Testis (tissue), 3 donors: Measurements from ENCODE around the gene CDC16. TPM values are rescaled to one million over a fixed set of nuclear protein-coding genes. Genes with fewer than 3 reads are reported as not detected.
"Not testable (repeated sequence)": the region's sequence is repeated elsewhere in the genome, so short reads cannot be mapped to it uniquely, and the experiment has no call there.

Experiments used
- DNase-seq: peaks from one replicate; pipeline ENCODE4 v3.0.0-alpha.2; 2019
- H3K27ac ChIP-seq, 2 donors: fragments of 200-600 bp; sonication (generic); one replicate each; pipeline ENCODE4 v1.5.1; 2019
- H3K27me3 ChIP-seq: fragments of 200-600 bp; sonication (generic); one replicate; pipeline ENCODE4 v1.5.1; 2019
- H3K36me3 ChIP-seq: fragments of 200-600 bp; sonication (generic); one replicate; pipeline ENCODE4 v1.5.1; 2017; ENCODE audit warnings: low read depth; ENCODE audit errors: missing control alignments
- H3K4me1 ChIP-seq: fragments of 200-600 bp; sonication (generic); one replicate; pipeline ENCODE4 v1.5.1; 2019
- H3K4me3 ChIP-seq, 2 donors: fragments of 200-600 bp; sonication (generic); one replicate each; pipeline ENCODE4 v1.5.1; 2017 to 2019
- H3K9me3 ChIP-seq: fragments of 200-600 bp; sonication (generic); one replicate; pipeline ENCODE4 v1.5.1; 2017
- CTCF ChIP-seq, 3 experiments: fragments of 450-650 bp in 2 of 3; fragments of 200-600 bp in 1 of 3; sonication (generic) in 1 of 3; IDR thresholded peaks; one replicate each; pipeline ENCODE4 v1.5.1; 2016 to 2019; ENCODE audit warnings: antibody characterized with exemption in 3 of 3, mild to moderate bottlenecking in 2 of 3, moderate library complexity in 1 of 3
- POLR2A ChIP-seq: fragments of 450-650 bp; IDR thresholded peaks from one replicate; pipeline ENCODE4 v1.6.1; 2017; ENCODE audit warnings: antibody characterized with exemption, mild to moderate bottlenecking, moderate library complexity
- WGBS, 2 donors: methylation state at CpG; one replicate each; pipeline ENCODE4 v1.1.5; 2018; 5-methylcytosine and 5-hydroxymethylcytosine counted together
- intact Hi-C: fragments of 100-400 bp; cut with DNase I; formaldehyde crosslinking; loops from one replicate; pipeline ENCODE4 v1.15.1; 2023; ENCODE audit warnings: low total_unique reads
- polyA plus RNA-seq: library from polyadenylated mRNA; stranded (reverse); fragments of 350-450 nt; fragmentation: Illumina TruSeq; extraction: RNeasy Lipid Tissue Mini Kit (QIAGEN cat#74804); gene quantifications from one replicate; pipeline ENCODE4 v1.2.3, GENCODE V29; 2014; ENCODE audit warnings: low read depth, low replicate concordance; ENCODE audit not compliant: insufficient read depth
- total RNA-seq, 2 donors: library from RNA; depleted of rRNA; stranded (reverse); fragments of >200 nt; gene quantifications; one replicate each; pipeline ENCODE4 v1.2.3, GENCODE V29; 2016

Gene CDC16
- total and polyA plus RNA-seq, 3 donors from 2014 or later = 88.1 to 110 (median 96.8) TPM

- Histone ChIP-seq H3K27me3 (no peaks in the 10 kb centered on the region), H3K9me3 (no peaks in the 10 kb centered on the region), H3K4me1 (no peaks in the 10 kb centered on the region), H3K36me3 (no peaks in the 10 kb centered on the region), H3K4me3 (no peak overlapping the region), H3K27ac (no peak overlapping the region)
- TF ChIP-seq POLR2A (no peak), CTCF (IDR thresholded peaks at IDR 0.05) (no peak)
- intact Hi-C loops = no loop called here
- no peak for DNase-seq
- 60 to 61% methylated on average over 3 of the region's 3 CpGs for WGBS, 2 donors
These were observed 26.8 kb downstream of the CDC16 start for GRCh38 chr13:114261328-114261965.

GRCh38 chr13:114263578-114263977, 28.9 kb downstream of the CDC16 start:
- Histone ChIP-seq H3K4me3 (no peak overlapping the region), H3K9me3 (no peaks in the 10 kb centered on the region), H3K36me3 (no peaks in the 10 kb centered on the region), H3K4me1 (no peaks in the 10 kb centered on the region), H3K27me3 (no peaks in the 10 kb centered on the region), H3K27ac (no peak overlapping the region)
- intact Hi-C loops = no loop called here
- TF ChIP-seq POLR2A = no peak
- no peak for TF ChIP-seq CTCF (IDR thresholded peaks at IDR 0.05)
- 83 to 88% methylated on average over 5 of the region's 5 CpGs for WGBS, 2 donors
- DNase-seq = no peak

DNA sequence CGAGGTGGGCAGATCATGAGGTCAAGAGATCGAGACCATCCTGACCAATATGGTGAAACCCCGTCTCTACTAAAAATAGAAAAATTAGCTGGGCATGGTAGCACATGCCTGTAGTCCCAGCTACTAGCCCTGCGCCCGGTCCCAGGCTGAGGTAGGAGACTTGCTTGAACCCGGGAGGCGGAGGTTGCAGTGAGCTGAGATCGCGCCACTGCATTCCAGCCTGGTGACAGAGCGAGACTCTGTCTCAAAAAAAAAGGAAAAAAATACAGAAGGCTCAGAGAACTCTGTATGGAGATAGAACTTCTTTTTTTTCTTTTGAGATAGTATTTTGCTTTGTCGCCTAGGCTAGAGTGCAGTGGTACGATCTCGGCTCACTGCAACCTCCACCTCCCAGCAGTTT, 29.6 kb downstream of the CDC16 start:
- H3K4me1 ChIP-seq, H3K36me3 ChIP-seq, H3K9me3 ChIP-seq, H3K27ac ChIP-seq, H3K4me3 ChIP-seq, DNase-seq, H3K27me3 ChIP-seq, intact Hi-C loops: not testable (repeated sequence)
- 96 to 98% methylated on average over 13 of the region's 13 CpGs for WGBS, 2 donors

- no peaks in the 10 kb centered on the region for H3K27me3 ChIP-seq
- H3K4me3 ChIP-seq = no peak overlapping the region
- H3K27ac ChIP-seq = no peak overlapping the region
- TF ChIP-seq POLR2A (no peak), CTCF (IDR thresholded peaks at IDR 0.05) (no peak)
- H3K36me3 ChIP-seq = no peaks in the 10 kb centered on the region
- no peak for DNase-seq
- H3K9me3 ChIP-seq = no peaks in the 10 kb centered on the region
- intact Hi-C loops = no loop called here
- 86 to 88% methylated on average over 8 of the region's 8 CpGs for WGBS, 2 donors
- H3K4me1 ChIP-seq = no peaks in the 10 kb centered on the region
These were observed 30.4 kb downstream of the CDC16 start for GRCh38 chr13:114264886-114265611.

GRCh38 chr13:114266241-114266640, 31.5 kb downstream of the CDC16 start:
- WGBS, 2 donors = 89 to 97% methylated on average over 5 of the region's 5 CpGs
- no peaks in the 10 kb centered on the region for H3K36me3 ChIP-seq

More at GRCh38 chr13:114266241-114266640, 31.5 kb downstream of the CDC16 start:
- intact Hi-C loops = no loop called here
- no peak overlapping the region for H3K27ac ChIP-seq
- H3K27me3 ChIP-seq = no peaks in the 10 kb centered on the region
- no peak overlapping the region for H3K4me3 ChIP-seq
- no peak for TF ChIP-seq CTCF (IDR thresholded peaks at IDR 0.05)
- no peak for TF ChIP-seq POLR2A
- no peaks in the 10 kb centered on the region for H3K9me3 ChIP-seq
- no peaks in the 10 kb centered on the region for H3K4me1 ChIP-seq
- no peak for DNase-seq
